Keratinocyte (primary cell): Measurements from ENCODE around the gene CLSTN2. TPM values are rescaled to one million over a fixed set of nuclear protein-coding genes. Genes with fewer than 3 reads are reported as not detected.
A peak's percentile ranks its signal among the peaks of the same experiment; 100 is the strongest.

ENCODE experiments used
- DNase-seq: peaks from one replicate; pipeline ENCODE4 v3.0.0-alpha.2; 2011; ENCODE audit warnings: low read depth, missing footprints, low spot score
- FAIRE-seq: peaks from 2 replicates; lab custom pipeline; 2011; peaks lifted over from hg19 to GRCh38; lab: Jason Lieb, UNC
- H2AFZ ChIP-seq: 2 replicates; pipeline ENCODE4 v1.6.0; 2012; ENCODE audit warnings: low read length, control low read depth, inconsistent platforms; ENCODE audit not compliant: control insufficient read depth
- H3K27ac ChIP-seq: 2 replicates; pipeline ENCODE4 v1.5.1; 2011; ENCODE audit warnings: low read length; ENCODE audit not compliant: control insufficient read depth, insufficient read depth
- H3K27me3 ChIP-seq: 3 replicates; pipeline ENCODE4 v1.6.0; 2011; ENCODE audit warnings: low read length; ENCODE audit not compliant: control insufficient read depth, insufficient read depth; ENCODE audit errors: extremely low read depth
- H3K36me3 ChIP-seq, 2 experiments: 2 replicates in 1 of 2; 3 replicates in 1 of 2; pipeline ENCODE4 v1.5.1; 2011; ENCODE audit warnings: low read length in 2 of 2, mild to moderate bottlenecking in 1 of 2; ENCODE audit not compliant: control insufficient read depth in 2 of 2, insufficient read depth in 2 of 2; ENCODE audit errors: extremely low read depth in 1 of 2
- H3K4me1 ChIP-seq: 3 replicates; pipeline ENCODE4 v1.5.1; 2011; ENCODE audit warnings: low read length; ENCODE audit not compliant: control insufficient read depth, insufficient read depth; ENCODE audit errors: extremely low read depth
- H3K4me2 ChIP-seq: 3 replicates; pipeline ENCODE4 v1.6.0; 2011; ENCODE audit warnings: low read depth, low read length; ENCODE audit not compliant: control insufficient read depth, insufficient read depth; ENCODE audit errors: extremely low read depth
- H3K4me3 ChIP-seq, 3 experiments: fragments of 200-600 bp in 1 of 3; sonication (generic) in 1 of 3; 2 replicates in 2 of 3; 3 replicates in 1 of 3; pipeline ENCODE4 v1.5.1; 2011 to 2016; ENCODE audit warnings: low read length in 3 of 3, mild to moderate bottlenecking in 3 of 3, control low read depth in 2 of 3, inconsistent platforms in 1 of 3, low read depth in 1 of 3, mixed read lengths in 1 of 3, mixed run types in 1 of 3, moderate library complexity in 1 of 3; ENCODE audit not compliant: control insufficient read depth in 2 of 3, insufficient read depth in 2 of 3; ENCODE audit errors: extremely low read depth in 1 of 3
- H3K79me2 ChIP-seq: 2 replicates; pipeline ENCODE4 v1.6.0; 2012; ENCODE audit warnings: low read length; ENCODE audit not compliant: control insufficient read depth, insufficient read depth
- H3K9ac ChIP-seq: 3 replicates; pipeline ENCODE4 v1.6.0; 2011; ENCODE audit warnings: low read length; ENCODE audit not compliant: control insufficient read depth, insufficient read depth; ENCODE audit errors: extremely low read depth
- H3K9me1 ChIP-seq: 3 replicates; pipeline ENCODE4 v1.6.0; 2011; ENCODE audit warnings: low read length; ENCODE audit not compliant: control insufficient read depth, insufficient read depth; ENCODE audit errors: extremely low read depth
- H3K9me3 ChIP-seq: 2 replicates; pipeline ENCODE4 v1.5.1; 2012; ENCODE audit warnings: low read depth, low read length; ENCODE audit not compliant: control insufficient read depth
- H4K20me1 ChIP-seq: 3 replicates; pipeline ENCODE4 v1.6.0; 2011; ENCODE audit warnings: low read length; ENCODE audit not compliant: control insufficient read depth, insufficient read depth; ENCODE audit errors: extremely low read depth
- EZH2 ChIP-seq: IDR thresholded peaks from one replicate; pipeline ENCODE4 v1.6.1; 2012; ENCODE audit warnings: inconsistent platforms, mild to moderate bottlenecking, low read length, moderate library complexity
- dilution Hi-C: fragments of 300-500 bp; cut with MboI; formaldehyde crosslinking; loops from one replicate; pipeline ENCODE4 v1.7.0; 2020; ENCODE audit warnings: low sequenced_read_pairs; ENCODE audit not compliant: extremely low pct_ligation_motif_present
- polyA plus RNA-seq, 5 experiments: library from polyadenylated mRNA; depleted of rRNA in 3 of 5; stranded (reverse) in 3 of 5; stranded (forward) in 1 of 5; unstranded in 1 of 5; fragments of >200 nt; gene quantifications; 1 replicate in 1 of 5; 2 replicates in 3 of 5; 3 replicates in 1 of 5; pipeline versions ENCODE4 v1.2.1 to v1.2.3, GENCODE V29; 2011 to 2012; ENCODE audit warnings: missing spikeins in 2 of 5, low read depth in 1 of 5, low replicate concordance in 1 of 5
- TF ChIP-seq, protein P1 (sequence below), 3 experiments: IDR thresholded peaks in 1 of 3; conservative IDR thresholded peaks in 1 of 3; optimal IDR thresholded peaks in 1 of 3; 2 replicates in 2 of 3; 3 replicates in 1 of 3; pipeline versions ENCODE3 to v1.5.1; 2011; ENCODE audit warnings: low read length in 3 of 3, mild to moderate bottlenecking in 3 of 3, moderate library complexity in 2 of 3, control low read depth in 1 of 3, inconsistent platforms in 1 of 3; ENCODE audit not compliant: insufficient read depth in 2 of 3; ENCODE audit errors: extremely low read depth in 1 of 3

The CLSTN2 gene
- polyA plus RNA-seq, 1 donor (not counting 4 experiments of a cell fraction or from before 2014, with no cell fraction given), result 0.09 TPM

GRCh38 chr3:140243575-140243974 is 308.6 kb downstream of the CLSTN2 start:
- Histone ChIP-seq H3K79me2 (no peaks in the 10 kb centered on the region), H2AFZ (no peak overlapping the region), H3K9ac (no peak overlapping the region), H3K4me3 (no peak overlapping the region), H3K9me1 (no peaks in the 10 kb centered on the region), H4K20me1 (no peaks in the 10 kb centered on the region), H3K4me2 (no peak overlapping the region), H3K27ac (no peak overlapping the region), H3K27me3 (no peaks in the 10 kb centered on the region), H3K9me3 (no peaks in the 10 kb centered on the region), H3K36me3 (no peaks in the 10 kb centered on the region), H3K4me1 (no peaks in the 10 kb centered on the region)
- dilution Hi-C loops, result no loop called here
- FAIRE-seq, result no peak
- DNase-seq, result no peak
- no peak for TF ChIP-seq EZH2
- TF ChIP-seq, protein P1, sequence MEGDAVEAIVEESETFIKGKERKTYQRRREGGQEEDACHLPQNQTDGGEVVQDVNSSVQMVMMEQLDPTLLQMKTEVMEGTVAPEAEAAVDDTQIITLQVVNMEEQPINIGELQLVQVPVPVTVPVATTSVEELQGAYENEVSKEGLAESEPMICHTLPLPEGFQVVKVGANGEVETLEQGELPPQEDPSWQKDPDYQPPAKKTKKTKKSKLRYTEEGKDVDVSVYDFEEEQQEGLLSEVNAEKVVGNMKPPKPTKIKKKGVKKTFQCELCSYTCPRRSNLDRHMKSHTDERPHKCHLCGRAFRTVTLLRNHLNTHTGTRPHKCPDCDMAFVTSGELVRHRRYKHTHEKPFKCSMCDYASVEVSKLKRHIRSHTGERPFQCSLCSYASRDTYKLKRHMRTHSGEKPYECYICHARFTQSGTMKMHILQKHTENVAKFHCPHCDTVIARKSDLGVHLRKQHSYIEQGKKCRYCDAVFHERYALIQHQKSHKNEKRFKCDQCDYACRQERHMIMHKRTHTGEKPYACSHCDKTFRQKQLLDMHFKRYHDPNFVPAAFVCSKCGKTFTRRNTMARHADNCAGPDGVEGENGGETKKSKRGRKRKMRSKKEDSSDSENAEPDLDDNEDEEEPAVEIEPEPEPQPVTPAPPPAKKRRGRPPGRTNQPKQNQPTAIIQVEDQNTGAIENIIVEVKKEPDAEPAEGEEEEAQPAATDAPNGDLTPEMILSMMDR (optimal IDR thresholded peaks at IDR 0.05 in 1 of 3, IDR thresholded peaks at IDR 0.05 in 1 of 3, conservative IDR thresholded peaks at IDR 0.05 in 1 of 3; ENCODE audit: extremely low read depth in 1 of 3, insufficient read depth in 2 of 3, low read length in 3 of 3), result no peak

GRCh38 chr3:140244893-140245292 is 309.9 kb downstream of the CLSTN2 start:
- no peak overlapping the region for H3K4me2 ChIP-seq
- H3K27ac ChIP-seq, result no peak overlapping the region
- no peaks in the 10 kb centered on the region for H3K36me3 ChIP-seq
- FAIRE-seq (peak; percentile 43), DNase-seq (no peak)
- H3K9me3 ChIP-seq, result no peaks in the 10 kb centered on the region
- dilution Hi-C loops, result no loop called here
- H3K4me3 ChIP-seq, result no peak overlapping the region
- no peak overlapping the region for H3K9ac ChIP-seq
- no peaks in the 10 kb centered on the region for H4K20me1 ChIP-seq
- no peak overlapping the region for H2AFZ ChIP-seq
- no peaks in the 10 kb centered on the region for H3K4me1 ChIP-seq
- H3K79me2 ChIP-seq, result no peaks in the 10 kb centered on the region
- H3K9me1 ChIP-seq, result no peaks in the 10 kb centered on the region
- TF ChIP-seq, protein P1 (optimal IDR thresholded peaks at IDR 0.05 in 1 of 3, IDR thresholded peaks at IDR 0.05 in 1 of 3, conservative IDR thresholded peaks at IDR 0.05 in 1 of 3; ENCODE audit: extremely low read depth in 1 of 3, insufficient read depth in 2 of 3, low read length in 3 of 3), result no peak
- no peak for TF ChIP-seq EZH2
- H3K27me3 ChIP-seq, result no peaks in the 10 kb centered on the region
